ENCODE measurements around the gene C15orf39. TPM values are rescaled to one million over a fixed set of nuclear protein-coding genes. Genes with fewer than 3 reads are reported as not detected.

The C15orf39 gene
- total and polyA plus RNA-seq, 9 of the 15 experiments (the other 6 are each of a cell fraction or from before 2014, with no cell fraction given), result 0.31 to 29.8 (median 4.4) TPM

DNA sequence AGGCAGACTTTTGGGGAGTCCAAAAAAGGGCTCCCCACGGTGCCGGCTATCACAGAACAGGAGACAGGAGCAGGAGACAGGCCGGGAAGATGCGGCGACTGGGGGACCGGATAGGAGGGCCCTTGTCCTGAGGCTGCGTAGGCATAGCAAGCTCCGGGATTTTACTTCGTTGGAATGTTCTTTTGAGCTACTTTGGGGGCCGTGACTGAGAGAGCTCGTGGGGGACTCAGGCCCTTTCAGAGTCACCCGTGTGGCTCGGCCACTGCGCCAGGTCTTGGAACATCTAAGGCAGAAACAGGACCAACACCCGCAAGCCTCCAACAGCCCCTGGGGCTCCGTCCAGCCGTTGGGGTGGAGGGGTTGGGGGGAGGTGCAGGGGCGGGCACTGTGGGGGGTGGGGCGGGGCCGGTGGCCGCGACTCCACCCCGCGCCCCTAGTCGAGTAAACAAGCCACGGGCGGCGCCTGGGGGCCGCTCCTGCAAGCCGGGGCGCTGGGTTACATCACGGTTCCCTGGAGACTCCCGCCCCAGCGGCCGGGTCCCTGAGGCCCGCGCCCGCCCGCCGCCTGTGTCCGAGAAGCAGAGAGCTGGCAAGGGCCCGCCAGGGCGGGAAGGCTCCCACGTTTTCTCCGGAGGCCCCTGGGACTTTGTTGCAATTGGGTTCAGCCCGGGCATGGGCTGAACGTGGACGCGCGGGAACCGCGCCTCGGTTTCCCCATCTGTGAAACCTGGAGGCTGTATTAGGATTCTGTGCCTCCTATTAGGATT lies 23.3 kb upstream of the C15orf39 start (continued):
- no peak for TF ChIP-seq ADNP (tag; IDR thresholded peaks at IDR 0.05)
- no peak for TF ChIP-seq POLR3G (IDR thresholded peaks at IDR 0.05; ENCODE audit: extremely low read depth, insufficient read length, insufficient replicate concordance)
- no peak for TF ChIP-seq ZNF311 (CRISPR knock-in tag; IDR thresholded peaks at IDR 0.05)
- TF ChIP-seq KLF10 (CRISPR knock-in tag; IDR thresholded peaks at IDR 0.05), result no peak
- no peak for TF ChIP-seq L3MBTL2 (IDR thresholded peaks at IDR 0.05)
- TF ChIP-seq MAFF (IDR thresholded peaks at IDR 0.05; ENCODE audit: low read length), result no peak
- TF ChIP-seq HNRNPUL1 (IDR thresholded peaks at IDR 0.05; ENCODE audit: low read length), result no peak
- no peak for TF ChIP-seq RBM17 (IDR thresholded peaks at IDR 0.05; ENCODE audit: borderline replicate concordance, low read depth, low read length)
- no peak for TF ChIP-seq HINFP (tag; conservative IDR thresholded peaks at IDR 0.05; ENCODE audit: low read depth)
- TF ChIP-seq, protein P1, sequence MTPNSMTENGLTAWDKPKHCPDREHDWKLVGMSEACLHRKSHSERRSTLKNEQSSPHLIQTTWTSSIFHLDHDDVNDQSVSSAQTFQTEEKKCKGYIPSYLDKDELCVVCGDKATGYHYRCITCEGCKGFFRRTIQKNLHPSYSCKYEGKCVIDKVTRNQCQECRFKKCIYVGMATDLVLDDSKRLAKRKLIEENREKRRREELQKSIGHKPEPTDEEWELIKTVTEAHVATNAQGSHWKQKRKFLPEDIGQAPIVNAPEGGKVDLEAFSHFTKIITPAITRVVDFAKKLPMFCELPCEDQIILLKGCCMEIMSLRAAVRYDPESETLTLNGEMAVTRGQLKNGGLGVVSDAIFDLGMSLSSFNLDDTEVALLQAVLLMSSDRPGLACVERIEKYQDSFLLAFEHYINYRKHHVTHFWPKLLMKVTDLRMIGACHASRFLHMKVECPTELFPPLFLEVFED (CRISPR knock-in tag; conservative IDR thresholded peaks at IDR 0.05), result no peak
- no peak for TF ChIP-seq USF1 (CRISPR knock-in tag; IDR thresholded peaks at IDR 0.05)
- TF ChIP-seq, protein P2, sequence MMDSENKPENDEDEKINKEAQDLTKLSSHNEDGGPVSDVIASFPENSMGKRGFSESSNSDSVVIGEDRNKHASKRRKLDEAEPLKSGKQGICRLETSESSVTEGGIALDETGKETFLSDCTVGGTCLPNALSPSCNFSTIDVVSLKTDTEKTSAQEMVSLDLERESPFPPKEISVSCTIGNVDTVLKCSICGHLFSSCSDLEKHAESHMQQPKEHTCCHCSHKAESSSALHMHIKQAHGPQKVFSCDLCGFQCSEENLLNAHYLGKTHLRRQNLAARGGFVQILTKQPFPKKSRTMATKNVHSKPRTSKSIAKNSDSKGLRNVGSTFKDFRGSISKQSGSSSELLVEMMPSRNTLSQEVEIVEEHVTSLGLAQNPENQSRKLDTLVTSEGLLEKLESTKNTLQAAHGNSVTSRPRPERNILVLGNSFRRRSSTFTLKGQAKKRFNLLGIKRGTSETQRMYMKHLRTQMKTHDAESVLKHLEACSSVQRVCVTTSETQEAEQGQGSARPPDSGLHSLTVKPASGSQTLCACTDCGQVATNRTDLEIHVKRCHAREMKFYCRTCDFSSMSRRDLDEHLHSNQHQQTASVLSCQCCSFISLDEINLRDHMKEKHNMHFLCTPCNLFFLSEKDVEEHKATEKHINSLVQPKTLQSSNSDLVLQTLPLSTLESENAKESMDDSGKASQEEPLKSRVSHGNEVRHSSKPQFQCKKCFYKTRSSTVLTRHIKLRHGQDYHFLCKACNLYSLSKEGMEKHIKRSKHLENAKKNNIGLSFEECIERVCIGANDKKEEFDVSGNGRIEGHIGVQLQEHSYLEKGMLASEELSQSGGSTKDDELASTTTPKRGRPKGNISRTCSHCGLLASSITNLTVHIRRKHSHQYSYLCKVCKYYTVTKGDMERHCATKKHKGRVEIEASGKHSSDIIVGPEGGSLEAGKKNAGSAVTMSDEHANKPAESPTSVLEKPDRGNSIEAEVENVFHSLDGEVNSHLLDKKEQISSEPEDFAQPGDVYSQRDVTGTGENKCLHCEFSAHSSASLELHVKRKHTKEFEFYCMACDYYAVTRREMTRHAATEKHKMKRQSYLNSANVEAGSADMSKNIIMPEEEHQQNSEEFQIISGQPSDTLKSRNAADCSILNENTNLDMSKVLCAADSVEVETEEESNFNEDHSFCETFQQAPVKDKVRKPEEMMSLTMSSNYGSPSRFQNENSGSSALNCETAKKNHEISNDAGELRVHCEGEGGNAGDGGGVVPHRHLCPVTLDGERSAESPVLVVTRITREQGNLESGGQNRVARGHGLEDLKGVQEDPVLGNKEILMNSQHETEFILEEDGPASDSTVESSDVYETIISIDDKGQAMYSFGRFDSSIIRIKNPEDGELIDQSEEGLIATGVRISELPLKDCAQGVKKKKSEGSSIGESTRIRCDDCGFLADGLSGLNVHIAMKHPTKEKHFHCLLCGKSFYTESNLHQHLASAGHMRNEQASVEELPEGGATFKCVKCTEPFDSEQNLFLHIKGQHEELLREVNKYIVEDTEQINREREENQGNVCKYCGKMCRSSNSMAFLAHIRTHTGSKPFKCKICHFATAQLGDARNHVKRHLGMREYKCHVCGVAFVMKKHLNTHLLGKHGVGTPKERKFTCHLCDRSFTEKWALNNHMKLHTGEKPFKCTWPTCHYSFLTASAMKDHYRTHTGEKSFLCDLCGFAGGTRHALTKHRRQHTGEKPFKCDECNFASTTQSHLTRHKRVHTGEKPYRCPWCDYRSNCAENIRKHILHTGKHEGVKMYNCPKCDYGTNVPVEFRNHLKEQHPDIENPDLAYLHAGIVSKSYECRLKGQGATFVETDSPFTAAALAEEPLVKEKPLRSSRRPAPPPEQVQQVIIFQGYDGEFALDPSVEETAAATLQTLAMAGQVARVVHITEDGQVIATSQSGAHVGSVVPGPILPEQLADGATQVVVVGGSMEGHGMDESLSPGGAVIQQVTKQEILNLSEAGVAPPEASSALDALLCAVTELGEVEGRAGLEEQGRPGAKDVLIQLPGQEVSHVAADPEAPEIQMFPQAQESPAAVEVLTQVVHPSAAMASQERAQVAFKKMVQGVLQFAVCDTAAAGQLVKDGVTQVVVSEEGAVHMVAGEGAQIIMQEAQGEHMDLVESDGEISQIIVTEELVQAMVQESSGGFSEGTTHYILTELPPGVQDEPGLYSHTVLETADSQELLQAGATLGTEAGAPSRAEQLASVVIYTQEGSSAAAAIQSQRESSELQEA (IDR thresholded peaks at IDR 0.05; ENCODE audit: low read depth), result no peak
- TF ChIP-seq SOX6 (IDR thresholded peaks at IDR 0.05), result no peak
- TF ChIP-seq HDAC8 (tag; IDR thresholded peaks at IDR 0.05), result no peak
- TF ChIP-seq HDAC6 (IDR thresholded peaks at IDR 0.05; ENCODE audit: low read depth, low read length), result no peak
